ENCODE results near the gene RABGAP1.

GRCh38 chr9:123063177-123063598, 122.4 kb downstream of the RABGAP1 start:
- no peak for TF ChIP-seq CTCF (conservative IDR thresholded peaks at IDR 0.05; ENCODE audit: low read depth, low read length)
- no peak for TF ChIP-seq EZH2 (IDR thresholded peaks at IDR 0.05; ENCODE audit: borderline replicate concordance, low read depth, low read length, poor library complexity, severe bottlenecking)

Data from A673 (cell line).